Measurements from ENCODE around the gene ARHGEF16.

ARHGEF16 gene

DNA sequence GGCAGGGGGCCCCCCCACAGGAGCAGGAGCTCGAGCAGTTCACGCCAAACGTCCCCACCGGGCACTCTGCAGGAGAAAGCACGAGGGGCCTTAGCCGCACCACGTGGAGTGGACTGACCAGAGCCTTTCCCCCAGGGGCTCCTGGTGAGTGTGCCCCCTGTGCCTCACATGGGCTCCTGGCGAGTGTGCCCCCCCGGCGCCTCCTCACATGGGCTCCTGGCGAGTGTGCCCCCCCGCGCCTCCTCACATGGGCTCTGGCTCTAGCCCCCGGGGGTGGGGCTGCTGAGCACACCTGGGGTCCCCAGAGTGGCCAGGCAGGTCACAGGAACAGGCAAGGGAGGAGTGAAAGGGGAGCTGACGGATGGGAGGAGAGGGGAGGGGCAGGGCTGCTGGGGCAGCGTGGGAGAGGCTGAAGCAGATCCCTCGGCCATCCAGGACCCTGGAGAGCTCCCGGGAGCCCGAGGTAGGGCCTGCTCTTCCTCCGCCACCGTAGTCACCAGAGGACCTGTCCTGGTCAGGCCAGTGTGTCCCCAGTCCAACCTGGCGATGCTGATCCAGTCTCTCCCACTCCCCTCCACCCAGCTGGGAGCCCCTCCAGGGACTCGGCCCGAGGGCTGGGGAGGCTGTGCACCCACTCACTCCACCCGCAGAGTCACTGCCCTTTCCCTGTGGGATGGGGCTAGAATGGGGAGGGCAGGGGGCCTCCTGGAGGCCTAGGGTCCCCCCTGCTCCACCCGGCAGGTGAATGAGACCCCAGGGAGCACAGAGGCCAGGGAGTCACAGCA, 47.6 kb downstream of the ARHGEF16 start:
- H3K4me1 ChIP-seq = peaks cover 0 to 30% (median 20%) of the 10 kb centered on the region in 4 donors
- H3K9me3 ChIP-seq = no peaks in the 10 kb centered on the region
- H3K27me3 ChIP-seq = no peaks in the 10 kb centered on the region
- intact Hi-C loops (cut with DNase I; ENCODE audit: low total_unique reads) = no loop called here
- H3K27ac ChIP-seq = peak overlapping the region; percentile 18 to 73
- peak; percentile 55 to 92 for DNase-seq
- no peak overlapping the region for H3K4me3 ChIP-seq
- TF ChIP-seq, protein P1, sequence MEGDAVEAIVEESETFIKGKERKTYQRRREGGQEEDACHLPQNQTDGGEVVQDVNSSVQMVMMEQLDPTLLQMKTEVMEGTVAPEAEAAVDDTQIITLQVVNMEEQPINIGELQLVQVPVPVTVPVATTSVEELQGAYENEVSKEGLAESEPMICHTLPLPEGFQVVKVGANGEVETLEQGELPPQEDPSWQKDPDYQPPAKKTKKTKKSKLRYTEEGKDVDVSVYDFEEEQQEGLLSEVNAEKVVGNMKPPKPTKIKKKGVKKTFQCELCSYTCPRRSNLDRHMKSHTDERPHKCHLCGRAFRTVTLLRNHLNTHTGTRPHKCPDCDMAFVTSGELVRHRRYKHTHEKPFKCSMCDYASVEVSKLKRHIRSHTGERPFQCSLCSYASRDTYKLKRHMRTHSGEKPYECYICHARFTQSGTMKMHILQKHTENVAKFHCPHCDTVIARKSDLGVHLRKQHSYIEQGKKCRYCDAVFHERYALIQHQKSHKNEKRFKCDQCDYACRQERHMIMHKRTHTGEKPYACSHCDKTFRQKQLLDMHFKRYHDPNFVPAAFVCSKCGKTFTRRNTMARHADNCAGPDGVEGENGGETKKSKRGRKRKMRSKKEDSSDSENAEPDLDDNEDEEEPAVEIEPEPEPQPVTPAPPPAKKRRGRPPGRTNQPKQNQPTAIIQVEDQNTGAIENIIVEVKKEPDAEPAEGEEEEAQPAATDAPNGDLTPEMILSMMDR (IDR thresholded peaks at IDR 0.05) = no peak
- H3K36me3 ChIP-seq = peaks cover 0 to 91% (median 48%) of the 10 kb centered on the region in 3 donors

DNA sequence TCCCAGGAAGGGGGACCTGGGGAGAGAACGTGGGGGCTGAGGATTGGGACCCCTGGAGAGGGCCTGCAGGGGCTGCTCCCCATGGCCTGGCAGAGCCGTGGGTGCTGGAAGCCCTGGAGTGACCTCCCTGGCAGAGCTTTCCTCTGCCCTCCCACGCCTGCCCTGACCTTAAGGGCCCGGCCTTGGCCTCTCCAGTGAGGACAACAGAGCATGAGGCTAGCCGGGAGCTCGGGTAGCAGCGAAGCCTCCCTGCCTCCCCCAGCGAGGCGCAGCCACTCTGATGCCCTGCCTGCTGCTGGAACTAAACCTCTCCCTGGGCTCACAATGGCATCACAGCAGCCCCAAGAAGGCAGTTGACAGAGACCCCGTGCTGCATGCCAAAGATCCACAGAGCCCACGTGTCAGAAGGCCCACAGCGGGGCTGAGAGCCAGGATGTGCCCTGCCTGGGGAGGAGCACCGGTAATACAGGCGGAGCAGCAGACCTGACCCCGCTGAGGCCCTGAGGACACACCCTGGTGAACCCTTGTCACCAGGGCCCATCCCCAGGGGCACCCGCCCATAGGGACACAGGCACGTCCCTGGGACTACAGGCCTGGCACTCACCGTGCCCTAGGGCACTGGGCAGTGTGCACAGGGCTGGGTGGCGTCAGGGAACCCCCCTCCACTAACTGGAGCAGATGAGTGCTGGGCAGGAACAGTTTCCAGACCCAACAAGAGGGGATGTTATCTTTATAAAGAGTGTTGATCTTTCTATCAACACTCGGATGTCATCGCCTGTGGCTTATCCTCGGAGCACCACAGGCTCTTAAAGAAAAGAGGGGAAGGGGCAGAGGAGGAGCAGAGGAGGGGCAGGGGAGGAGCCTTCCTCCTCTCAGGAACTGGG, 48.4 kb downstream of the ARHGEF16 start:
- Histone ChIP-seq H3K9me3 (no peaks in the 10 kb centered on the region), H3K27ac (peak overlapping the region; percentile 73 to 75), H3K4me3 (no peak overlapping the region), H3K36me3 (peaks cover 6 to 91% (median 50%) of the 10 kb centered on the region in 3 donors), H3K27me3 (no peaks in the 10 kb centered on the region), H3K4me1 (peaks cover 0 to 30% (median 20%) of the 10 kb centered on the region in 4 donors)
- TF ChIP-seq, protein P1 (IDR thresholded peaks at IDR 0.05) = no peak
- intact Hi-C loops (cut with DNase I; ENCODE audit: low total_unique reads) = no loop called here
- no peak for DNase-seq

DNA sequence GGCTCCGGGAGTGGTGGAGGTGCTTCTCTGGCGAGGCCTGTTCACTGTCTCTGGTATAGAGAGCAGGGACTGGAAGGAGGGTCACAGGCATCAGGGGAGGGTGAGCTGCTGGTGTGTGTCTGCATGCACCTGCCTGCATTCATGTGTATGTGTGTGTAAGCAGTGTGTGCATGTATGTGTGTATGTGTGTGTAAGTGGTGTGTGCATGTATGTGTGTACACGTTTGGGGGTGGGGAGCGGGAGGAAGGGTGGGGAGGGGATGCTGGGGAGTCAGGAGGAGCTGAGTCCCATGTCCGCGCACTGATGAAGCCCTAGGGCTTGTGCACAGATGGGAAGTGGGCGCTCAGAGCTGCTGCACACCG, 49.0 kb downstream of the ARHGEF16 start:
- peak overlapping the region; percentile 73 to 75 for H3K27ac ChIP-seq

DNA sequence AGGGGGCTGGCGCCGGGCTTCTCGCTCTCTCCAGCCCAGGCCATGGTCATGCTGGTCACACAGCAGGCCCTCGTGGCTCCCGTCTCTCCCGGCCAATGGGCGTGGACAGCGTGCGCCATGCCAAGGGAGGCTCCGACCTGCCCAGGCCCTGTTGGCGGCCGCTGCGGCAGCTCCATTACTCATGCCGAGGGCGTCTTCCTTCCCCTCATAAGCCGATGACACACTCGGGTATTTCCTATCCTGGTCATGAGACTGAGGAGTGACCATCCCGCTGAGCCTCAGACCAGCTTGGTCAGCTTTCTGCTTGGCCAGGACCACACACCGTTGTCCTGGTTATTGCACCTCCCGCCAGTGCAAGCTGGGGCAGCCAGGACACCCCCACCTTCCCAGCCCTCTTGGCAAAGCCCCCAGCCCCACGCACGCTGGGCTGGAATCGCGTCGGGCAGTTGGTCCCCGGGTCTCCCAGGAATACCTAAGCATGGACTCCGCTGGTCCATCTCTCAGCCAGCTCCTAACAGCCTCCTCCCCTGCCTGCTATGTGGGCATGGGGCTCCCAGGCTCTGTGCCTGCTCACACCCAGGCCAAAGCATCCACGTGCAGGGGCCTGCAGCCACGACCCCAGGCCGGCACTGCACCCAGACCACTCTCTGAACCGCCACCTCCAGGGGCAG, 49.8 kb downstream of the ARHGEF16 start:
- TF ChIP-seq, protein P1 (IDR thresholded peaks at IDR 0.05) = no peak

More for the DNA sequence above, 49.0 kb downstream of the ARHGEF16 start:
- Histone ChIP-seq H3K4me1 (peaks cover 0 to 30% (median 20%) of the 10 kb centered on the region in 4 donors), H3K4me3 (no peak overlapping the region), H3K36me3 (peaks cover 6 to 91% (median 50%) of the 10 kb centered on the region in 3 donors), H3K27me3 (no peaks in the 10 kb centered on the region), H3K9me3 (no peaks in the 10 kb centered on the region)
- no peak for DNase-seq
- TF ChIP-seq, protein P1 (IDR thresholded peaks at IDR 0.05) = no peak
- intact Hi-C loops (cut with DNase I; ENCODE audit: low total_unique reads) = no loop called here

DNA sequence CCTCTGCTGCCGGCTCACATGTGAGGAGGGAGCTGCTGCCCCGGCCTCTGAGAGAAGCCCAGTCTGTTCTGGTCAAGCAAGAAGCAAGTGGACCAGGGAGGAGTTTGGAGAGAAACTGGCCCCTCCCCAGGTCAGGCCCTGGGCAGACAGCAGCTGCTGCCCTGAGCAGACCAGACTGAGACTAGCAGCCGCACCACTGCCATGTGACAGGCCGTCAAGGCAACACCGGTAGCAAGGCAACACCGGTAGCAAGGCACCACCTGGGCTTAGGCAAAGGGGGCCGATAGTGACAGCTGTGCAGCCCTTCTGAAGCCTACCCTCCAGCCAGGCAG, 50.3 kb downstream of the ARHGEF16 start:
- H3K27ac ChIP-seq = peak overlapping the region; percentile 73 to 75
- intact Hi-C loops (cut with DNase I; ENCODE audit: low total_unique reads) = no loop called here

More for the DNA sequence above, 49.8 kb downstream of the ARHGEF16 start:
- H3K4me3 ChIP-seq = no peak overlapping the region
- no peaks in the 10 kb centered on the region for H3K9me3 ChIP-seq
- DNase-seq = peak; percentile 95 to 96
- no peaks in the 10 kb centered on the region for H3K27me3 ChIP-seq
- peak overlapping the region; percentile 73 to 75 for H3K27ac ChIP-seq
- intact Hi-C loops (cut with DNase I; ENCODE audit: low total_unique reads) = no loop called here
- peaks cover 0 to 30% (median 20%) of the 10 kb centered on the region in 4 donors for H3K4me1 ChIP-seq
- peaks cover 6 to 91% (median 46%) of the 10 kb centered on the region in 3 donors for H3K36me3 ChIP-seq

More for the DNA sequence above, 50.3 kb downstream of the ARHGEF16 start:
- Histone ChIP-seq H3K36me3 (peaks cover 6 to 91% (median 46%) of the 10 kb centered on the region in 3 donors), H3K4me3 (no peak overlapping the region), H3K4me1 (peaks cover 0 to 30% (median 20%) of the 10 kb centered on the region in 4 donors), H3K27me3 (no peaks in the 10 kb centered on the region), H3K9me3 (no peaks in the 10 kb centered on the region)
- TF ChIP-seq, protein P1 (IDR thresholded peaks at IDR 0.05) = no peak
- peak; percentile 66 to 81 for DNase-seq

Data from tibial artery (tissue), 4 donors.